Astrocyte (in vitro differentiated cells and primary cell): ENCODE results near the gene TRERF1.

Experiments
- EZH2 ChIP-seq: IDR thresholded peaks from 2 replicates; pipeline ENCODE4 v1.6.1; 2012; ENCODE audit warnings: mild to moderate bottlenecking, low read length, inconsistent platforms; ENCODE audit not compliant: insufficient read depth
- TF ChIP-seq, protein P1 (sequence below): IDR thresholded peaks from 2 replicates; pipeline ENCODE4 v1.5.1; 2011; ENCODE audit warnings: low read depth, mild to moderate bottlenecking, inconsistent platforms, low read length, moderate library complexity; ENCODE audit not compliant: insufficient read depth

DNA sequence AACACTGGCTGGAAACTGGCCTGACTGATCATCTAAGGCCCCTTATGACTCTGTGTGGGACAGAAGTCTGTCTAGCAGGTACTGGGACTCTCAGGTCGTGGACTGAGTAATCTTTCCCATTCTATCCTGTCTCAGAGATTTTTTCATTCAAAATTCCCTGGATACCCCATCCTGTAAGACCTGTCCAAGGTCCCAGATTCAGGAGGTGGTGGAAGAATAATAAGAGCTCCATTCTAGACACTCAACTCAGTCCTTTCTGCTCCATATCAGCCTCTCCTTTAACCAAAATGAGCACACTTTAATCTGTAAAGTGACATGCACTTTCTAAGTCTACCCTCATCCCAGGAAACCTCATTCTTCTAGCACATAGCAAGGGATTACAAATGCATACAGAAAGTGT is 151.5 kb downstream of the TRERF1 start:
- TF ChIP-seq, protein P1, sequence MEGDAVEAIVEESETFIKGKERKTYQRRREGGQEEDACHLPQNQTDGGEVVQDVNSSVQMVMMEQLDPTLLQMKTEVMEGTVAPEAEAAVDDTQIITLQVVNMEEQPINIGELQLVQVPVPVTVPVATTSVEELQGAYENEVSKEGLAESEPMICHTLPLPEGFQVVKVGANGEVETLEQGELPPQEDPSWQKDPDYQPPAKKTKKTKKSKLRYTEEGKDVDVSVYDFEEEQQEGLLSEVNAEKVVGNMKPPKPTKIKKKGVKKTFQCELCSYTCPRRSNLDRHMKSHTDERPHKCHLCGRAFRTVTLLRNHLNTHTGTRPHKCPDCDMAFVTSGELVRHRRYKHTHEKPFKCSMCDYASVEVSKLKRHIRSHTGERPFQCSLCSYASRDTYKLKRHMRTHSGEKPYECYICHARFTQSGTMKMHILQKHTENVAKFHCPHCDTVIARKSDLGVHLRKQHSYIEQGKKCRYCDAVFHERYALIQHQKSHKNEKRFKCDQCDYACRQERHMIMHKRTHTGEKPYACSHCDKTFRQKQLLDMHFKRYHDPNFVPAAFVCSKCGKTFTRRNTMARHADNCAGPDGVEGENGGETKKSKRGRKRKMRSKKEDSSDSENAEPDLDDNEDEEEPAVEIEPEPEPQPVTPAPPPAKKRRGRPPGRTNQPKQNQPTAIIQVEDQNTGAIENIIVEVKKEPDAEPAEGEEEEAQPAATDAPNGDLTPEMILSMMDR: no peak
- TF ChIP-seq EZH2: no peak
